Loucy (cell line): Measurements from ENCODE around the gene RPS3A.

Experiments used
- H2AFZ ChIP-seq: fragments of 200-600 bp; sonication (generic); 2 replicates; pipeline ENCODE4 v1.6.0; 2016; ENCODE audit warnings: antibody characterized with exemption, mild to moderate bottlenecking, low read length, moderate library complexity
- H3F3A ChIP-seq: fragments of 200-600 bp; 2 replicates; pipeline ENCODE4 v1.6.0; 2016; ENCODE audit warnings: antibody characterized with exemption, low read depth, mild to moderate bottlenecking
- H3K27me3 ChIP-seq: fragments of 200-600 bp; sonication (generic); 2 replicates; pipeline ENCODE4 v1.6.1; 2014; ENCODE audit warnings: low read length, mild to moderate bottlenecking; ENCODE audit not compliant: insufficient read depth, poor library complexity, severe bottlenecking
- H3K36me3 ChIP-seq: fragments of 200-600 bp; sonication (generic); 2 replicates; pipeline ENCODE4 v1.6.1; 2016; ENCODE audit warnings: low read length; ENCODE audit not compliant: insufficient read depth
- H3K4me1 ChIP-seq: fragments of 200-600 bp; sonication (generic); 2 replicates; pipeline ENCODE4 v1.5.1; 2014; ENCODE audit warnings: low read length, mild to moderate bottlenecking; ENCODE audit not compliant: insufficient read depth, poor library complexity, severe bottlenecking
- H3K4me2 ChIP-seq: fragments of 200-600 bp; sonication (generic); 2 replicates; pipeline ENCODE4 v1.6.0; 2014; ENCODE audit warnings: antibody characterized with exemption, low read length, low read depth, mild to moderate bottlenecking; ENCODE audit not compliant: poor library complexity, severe bottlenecking
- H3K4me3 ChIP-seq: fragments of 200-600 bp; sonication (generic); 2 replicates; pipeline ENCODE4 v1.5.1; 2014; ENCODE audit warnings: low read length, mild to moderate bottlenecking, mixed read lengths; ENCODE audit not compliant: poor library complexity, severe bottlenecking
- H3K79me2 ChIP-seq: fragments of 200-600 bp; sonication (generic); 2 replicates; pipeline ENCODE4 v1.6.1; 2014; ENCODE audit warnings: low read length; ENCODE audit not compliant: insufficient read depth
- H3K9ac ChIP-seq: fragments of 200-600 bp; sonication (generic); 2 replicates; pipeline ENCODE4 v1.6.0; 2014; ENCODE audit warnings: mild to moderate bottlenecking, low read depth, low read length, moderate library complexity; ENCODE audit not compliant: poor library complexity, severe bottlenecking
- H3K9me2 ChIP-seq: fragments of 200-600 bp; sonication (generic); replicated peaks from 2 replicates; pipeline ENCODE4 v1.6.1; 2016; ENCODE audit warnings: low read depth, low read length, mixed read lengths
- H3K9me3 ChIP-seq: fragments of 200-600 bp; sonication (generic); 2 replicates; pipeline ENCODE4 v1.6.1; 2014; ENCODE audit warnings: mild to moderate bottlenecking, antibody characterized with exemption, low read length, low read depth; ENCODE audit not compliant: insufficient read depth
- H4K20me1 ChIP-seq: fragments of 200-600 bp; sonication (generic); 2 replicates; pipeline ENCODE4 v1.6.0; 2014; ENCODE audit warnings: antibody characterized with exemption, low read length, mild to moderate bottlenecking; ENCODE audit not compliant: insufficient read depth, poor library complexity, severe bottlenecking
- CTCF ChIP-seq: fragments of 200-600 bp; sonication (generic); conservative IDR thresholded peaks from 2 replicates; pipeline ENCODE4 v1.5.1; 2014; ENCODE audit warnings: mild to moderate bottlenecking, antibody characterized with exemption, low read length
- EZH2phosphoT487 ChIP-seq: fragments of 200-600 bp; IDR thresholded peaks from 2 replicates; pipeline ENCODE4 v1.6.1; 2018; ENCODE audit warnings: antibody characterized with exemption, mild to moderate bottlenecking, moderate library complexity, borderline replicate concordance

The RPS3A gene

GRCh38 chr4:151148261-151148660 is 48.8 kb downstream of the RPS3A start:
- Histone ChIP-seq H3K9me3 (no peaks in the 10 kb centered on the region), H3K27me3 (no peaks in the 10 kb centered on the region), H3K4me2 (no peak overlapping the region), H3K36me3 (no peaks in the 10 kb centered on the region), H3F3A (no peaks in the 10 kb centered on the region), H3K9ac (no peak overlapping the region), H3K4me3 (no peak overlapping the region), H2AFZ (no peak overlapping the region), H3K79me2 (no peaks in the 10 kb centered on the region), H3K9me2 (no peaks in the 10 kb centered on the region), H3K4me1 (no peaks in the 10 kb centered on the region), H4K20me1 (no peaks in the 10 kb centered on the region)
- TF ChIP-seq CTCF (no peak), EZH2phosphoT487 (no peak)

GRCh38 chr4:151150821-151151580 is 51.6 kb downstream of the RPS3A start:
- Histone ChIP-seq H3K4me1 (no peaks in the 10 kb centered on the region), H3K79me2 (no peaks in the 10 kb centered on the region), H3K27me3 (no peaks in the 10 kb centered on the region), H3K9ac (no peak overlapping the region), H3K4me3 (no peak overlapping the region), H3F3A (no peaks in the 10 kb centered on the region), H2AFZ (no peak overlapping the region), H4K20me1 (no peaks in the 10 kb centered on the region), H3K36me3 (no peaks in the 10 kb centered on the region), H3K9me3 (no peaks in the 10 kb centered on the region), H3K9me2 (no peaks in the 10 kb centered on the region), H3K4me2 (no peak overlapping the region)
- TF ChIP-seq CTCF (no peak), EZH2phosphoT487 (no peak)

GRCh38 chr4:151152028-151152427 is 52.6 kb downstream of the RPS3A start:
- Histone ChIP-seq H3K4me1 (no peaks in the 10 kb centered on the region), H3K36me3 (no peaks in the 10 kb centered on the region), H3K9ac (no peak overlapping the region), H3F3A (no peaks in the 10 kb centered on the region), H3K27me3 (no peaks in the 10 kb centered on the region), H3K9me2 (no peaks in the 10 kb centered on the region), H3K9me3 (no peaks in the 10 kb centered on the region), H3K4me2 (no peak overlapping the region), H3K4me3 (no peak overlapping the region), H4K20me1 (no peaks in the 10 kb centered on the region), H3K79me2 (no peaks in the 10 kb centered on the region), H2AFZ (no peak overlapping the region)
- TF ChIP-seq EZH2phosphoT487 = no peak
- TF ChIP-seq CTCF = no peak
